Limb (tissue), 2 donors: ENCODE measurements around the gene PSRC1.
"Not testable (repeated sequence)": the region's sequence is repeated elsewhere in the genome, so short reads cannot be mapped to it uniquely, and the experiment has no call there.

Experiments
- DNase-seq, 2 donors: peaks; one replicate each; pipeline ENCODE4 v3.0.0-alpha.2; 2016; ENCODE audit errors: extremely low spot score in 2 of 2

The PSRC1 gene

GRCh38 chr1:109296782-109297181 lies 13.8 kb upstream of the PSRC1 start:
- no peak for DNase-seq

DNA sequence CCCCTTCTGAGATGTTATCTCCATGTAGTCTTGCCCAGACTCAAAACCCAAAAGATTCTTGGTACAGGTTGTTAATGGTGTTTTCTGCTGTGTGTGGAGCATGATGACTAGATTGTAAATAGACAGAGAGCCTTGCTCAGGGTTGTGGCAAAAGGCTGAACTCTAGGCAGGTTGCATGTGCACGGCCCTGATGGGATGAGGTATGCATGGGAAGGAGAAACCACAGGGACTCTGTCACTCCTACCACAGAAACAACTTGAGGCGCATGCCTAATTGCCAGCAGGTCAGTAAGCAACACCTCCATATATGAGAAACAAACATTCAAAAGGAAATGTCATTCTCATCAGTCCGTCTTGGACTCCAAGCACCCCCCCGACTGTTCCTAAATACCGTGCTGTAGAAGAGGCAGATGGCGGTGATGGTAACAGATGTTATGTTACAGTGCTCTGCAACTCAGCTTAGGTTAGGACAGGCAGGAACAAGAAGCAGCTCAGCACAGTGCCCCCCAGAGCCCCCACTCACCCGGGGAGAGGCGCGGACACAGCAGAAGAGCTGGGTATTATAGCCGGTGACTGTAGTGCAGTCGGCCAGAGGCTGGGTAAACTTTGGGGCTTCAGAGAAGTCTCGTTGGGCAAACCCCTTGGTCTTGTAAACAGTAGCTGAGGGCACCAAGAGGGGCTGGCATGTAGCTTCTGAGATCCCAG lies 12.9 kb upstream of the PSRC1 start:
- DNase-seq, result no peak

DNA sequence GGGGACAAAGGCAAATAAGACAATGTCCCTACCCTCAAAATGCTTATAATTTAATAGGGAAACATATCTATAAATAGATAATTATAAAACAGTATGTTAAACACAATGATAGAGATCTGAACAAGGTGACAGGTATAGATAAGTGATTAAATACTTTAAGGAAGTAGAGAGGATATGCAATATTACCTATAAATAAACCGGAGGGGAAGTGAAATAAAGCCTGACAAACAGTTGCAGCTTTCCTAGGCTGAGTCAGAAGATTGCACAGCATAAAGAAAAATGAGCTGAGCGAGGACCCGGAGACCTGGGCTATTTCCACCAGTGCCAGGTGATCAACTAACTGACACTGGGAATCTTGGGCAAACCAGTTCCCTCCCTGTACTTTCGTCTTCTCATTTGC lies 11.5 kb upstream of the PSRC1 start:
- no peak for DNase-seq

- DNase-seq, result no peak
Observed at GRCh38 chr1:109293026-109293425, 10.1 kb upstream of the PSRC1 start.

DNA sequence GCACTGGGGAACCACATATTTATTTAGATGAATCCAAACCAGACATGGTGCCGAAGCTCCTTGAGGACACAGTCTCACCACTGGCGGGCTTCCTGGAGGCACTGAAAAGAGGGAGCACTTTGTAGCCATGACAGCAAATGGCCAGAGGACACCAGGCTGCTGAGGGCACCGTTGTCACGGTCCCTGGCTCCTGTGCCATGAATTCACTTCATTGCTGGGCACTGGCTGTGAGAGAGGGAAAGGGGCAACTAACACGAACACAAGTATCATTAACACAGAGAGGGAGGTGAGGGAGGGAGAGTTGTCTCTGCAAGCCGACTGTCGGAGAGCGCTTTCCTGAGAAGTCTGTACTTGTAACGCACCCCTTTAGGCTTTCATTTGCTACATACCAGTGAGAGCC lies 9.4 kb upstream of the PSRC1 start:
- no peak for DNase-seq

DNA sequence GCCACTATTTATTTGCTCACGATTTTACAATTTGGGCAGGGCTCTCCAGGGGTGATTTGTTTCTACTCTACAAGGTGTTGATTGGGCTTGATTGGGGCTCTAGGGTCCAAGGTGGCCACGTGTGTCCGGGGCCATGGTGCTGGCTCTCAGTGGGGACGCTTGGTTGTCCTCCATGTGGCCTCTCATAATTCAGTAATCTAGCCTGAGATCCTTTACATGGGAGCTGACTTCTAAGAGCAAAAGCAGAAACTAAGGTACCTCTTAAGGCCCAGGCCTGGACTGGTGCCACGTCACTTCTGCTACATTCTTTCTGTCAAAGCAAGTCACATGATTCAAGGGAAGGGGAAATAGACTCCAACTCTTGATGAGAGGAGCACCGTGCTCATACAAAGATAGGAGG lies 8.1 kb upstream of the PSRC1 start:
- no peak for DNase-seq

- DNase-seq, result no peak
Observed at GRCh38 chr1:109290137-109290536, 7.2 kb upstream of the PSRC1 start.

- not testable (repeated sequence) for DNase-seq
Observed at GRCh38 chr1:109286762-109287161, 3.8 kb upstream of the PSRC1 start.

DNA sequence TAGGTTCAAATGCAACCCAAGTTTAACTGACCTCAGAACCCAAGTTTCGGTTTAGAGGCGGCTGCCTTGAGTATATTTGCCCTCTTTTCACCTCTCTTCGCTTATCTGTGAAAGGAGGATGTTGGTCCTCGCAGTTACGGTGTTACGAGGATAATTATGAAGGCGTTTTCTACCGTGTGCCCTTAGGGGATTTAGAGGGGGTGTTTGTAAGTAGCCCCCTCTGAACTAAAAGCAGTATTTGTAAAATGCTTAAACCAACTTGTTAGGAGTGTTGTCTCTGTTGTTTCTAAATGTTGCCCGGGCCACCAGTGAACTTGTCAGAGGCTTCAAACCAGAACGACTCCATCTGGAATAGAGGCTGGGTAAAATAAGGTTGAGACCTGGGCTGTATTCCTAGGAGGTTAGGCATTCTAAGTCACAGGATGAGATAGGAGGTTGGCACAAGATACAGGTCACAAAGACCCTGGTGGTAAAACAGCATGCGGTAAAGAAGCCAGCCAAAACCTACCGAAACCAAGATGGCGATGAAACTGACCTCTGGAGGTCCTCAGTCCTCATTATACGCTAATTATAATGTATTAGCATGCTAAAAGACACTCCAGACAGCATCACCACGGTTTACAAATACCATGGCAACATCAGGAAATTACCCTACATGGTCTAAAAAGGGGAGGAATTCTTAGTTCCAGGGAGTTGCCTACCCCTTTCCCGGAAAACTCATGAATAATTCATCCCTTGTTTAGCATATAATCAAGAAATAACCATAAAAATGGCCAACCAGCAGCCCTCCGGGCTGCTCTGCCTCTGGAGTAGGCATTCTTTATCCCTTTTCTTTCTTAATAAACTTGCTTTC lies 1.0 kb upstream of the PSRC1 start:
- DNase-seq, result no peak

DNA sequence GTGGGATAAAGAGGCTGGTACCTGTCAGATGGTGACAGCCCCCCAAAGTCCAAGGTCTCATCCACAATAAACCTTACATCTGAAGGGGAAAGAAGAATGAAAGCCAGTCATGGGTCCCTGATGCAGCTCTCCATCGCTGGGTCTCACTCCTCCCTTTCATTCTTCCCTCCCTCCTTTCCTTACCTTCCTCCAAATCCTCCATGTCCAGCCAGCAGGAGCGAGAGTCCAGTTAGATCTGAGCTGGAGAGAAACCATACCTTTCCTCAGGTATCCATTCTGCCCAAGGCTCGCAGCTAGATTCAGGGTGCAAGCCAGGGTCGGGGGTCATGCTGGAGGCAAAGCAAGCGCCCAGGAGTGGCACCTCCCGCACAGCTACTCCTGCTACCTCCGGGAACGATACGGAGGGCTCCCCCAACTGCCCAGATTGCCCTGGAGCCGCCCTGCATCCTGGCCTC lies 421 bp downstream of the PSRC1 start:
- DNase-seq, result no peak

- no peak for DNase-seq
Observed at GRCh38 chr1:109281680-109282496, 1.1 kb downstream of the PSRC1 start.

DNA sequence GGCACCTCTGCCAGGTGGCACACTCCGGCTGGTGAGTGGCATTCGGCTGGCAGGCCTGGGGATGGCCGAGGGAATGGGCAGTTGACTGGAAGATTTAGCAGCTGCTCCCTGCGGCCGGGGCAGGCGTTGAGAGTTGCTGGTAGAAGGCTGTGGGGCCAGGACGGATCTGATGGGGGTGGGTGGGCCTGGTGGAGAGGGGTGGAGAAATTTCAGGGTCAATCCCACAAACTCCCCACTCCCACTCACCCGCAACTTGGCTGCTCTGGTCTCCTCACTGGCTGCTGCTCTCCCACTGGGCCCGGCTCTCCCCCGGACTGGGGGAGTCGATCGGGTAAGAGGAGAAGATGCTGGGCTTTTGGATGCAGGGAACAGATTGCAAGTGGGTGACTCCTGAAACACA lies 2.1 kb downstream of the PSRC1 start:
- DNase-seq, result no peak

GRCh38 chr1:109279615-109280278 lies 3.2 kb downstream of the PSRC1 start:
- DNase-seq, result no peak

- DNase-seq, result peak in 1 of 2 donors; percentile 81
Observed at GRCh38 chr1:109277434-109278204, 5.3 kb downstream of the PSRC1 start.

DNA sequence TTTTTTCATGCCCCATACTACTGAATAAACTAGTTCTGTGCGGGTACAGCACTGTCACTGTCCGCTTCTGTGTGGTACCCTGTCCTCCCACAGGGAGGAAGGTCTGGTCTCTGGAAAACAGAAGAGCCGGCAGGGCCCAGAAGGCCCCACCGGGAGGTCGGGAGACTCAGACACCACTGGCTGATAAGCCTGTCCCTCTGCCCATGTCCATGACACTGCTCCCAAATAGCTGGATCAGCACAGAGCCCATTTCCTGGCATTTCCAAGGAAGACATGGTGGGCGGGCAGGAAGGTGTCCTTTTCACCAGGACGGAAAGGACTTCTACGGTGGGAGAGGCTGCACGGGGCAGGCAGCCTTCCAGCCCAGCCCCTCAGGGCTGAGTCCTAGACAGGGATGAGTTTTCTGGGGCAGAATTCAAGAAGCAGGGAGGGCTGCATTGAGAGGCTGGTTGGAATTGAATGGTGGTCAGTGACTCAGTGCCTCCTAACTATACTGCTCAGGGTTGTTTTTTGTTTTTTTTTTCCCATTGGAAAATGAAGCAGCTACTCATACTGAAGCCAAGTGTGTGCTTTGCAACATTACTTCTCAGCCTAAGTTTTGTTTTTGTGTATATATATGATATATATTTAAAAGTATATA lies 7.1 kb downstream of the PSRC1 start:
- peak in 1 of 2 donors; percentile 24 for DNase-seq

DNA sequence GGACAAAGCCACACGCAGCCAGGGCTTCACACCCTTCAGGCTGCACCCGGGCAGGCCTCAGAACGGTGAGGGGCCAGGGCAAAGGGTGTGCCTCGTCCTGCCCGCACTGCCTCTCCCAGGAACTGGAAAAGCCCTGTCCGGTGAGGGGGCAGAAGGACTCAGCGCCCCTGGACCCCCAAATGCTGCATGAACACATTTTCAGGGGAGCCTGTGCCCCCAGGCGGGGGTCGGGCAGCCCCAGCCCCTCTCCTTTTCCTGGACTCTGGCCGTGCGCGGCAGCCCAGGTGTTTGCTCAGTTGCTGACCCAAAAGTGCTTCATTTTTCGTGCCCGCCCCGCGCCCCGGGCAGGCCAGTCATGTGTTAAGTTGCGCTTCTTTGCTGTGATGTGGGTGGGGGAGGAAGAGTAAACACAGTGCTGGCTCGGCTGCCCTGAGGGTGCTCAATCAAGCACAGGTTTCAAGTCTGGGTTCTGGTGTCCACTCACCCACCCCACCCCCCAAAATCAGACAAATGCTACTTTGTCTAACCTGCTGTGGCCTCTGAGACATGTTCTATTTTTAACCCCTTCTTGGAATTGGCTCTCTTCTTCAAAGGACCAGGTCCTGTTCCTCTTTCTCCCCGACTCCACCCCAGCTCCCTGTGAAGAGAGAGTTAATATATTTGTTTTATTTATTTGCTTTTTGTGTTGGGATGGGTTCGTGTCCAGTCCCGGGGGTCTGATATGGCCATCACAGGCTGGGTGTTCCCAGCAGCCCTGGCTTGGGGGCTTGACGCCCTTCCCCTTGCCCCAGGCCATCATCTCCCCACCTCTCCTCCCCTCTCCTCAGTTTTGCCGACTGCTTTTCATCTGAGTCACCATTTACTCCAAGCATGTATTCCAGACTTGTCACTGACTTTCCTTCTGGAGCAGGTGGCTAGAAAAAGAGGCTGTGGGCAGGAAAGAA lies 8.1 kb downstream of the PSRC1 start:
- DNase-seq, result peak in 1 of 2 donors; percentile 44

DNA sequence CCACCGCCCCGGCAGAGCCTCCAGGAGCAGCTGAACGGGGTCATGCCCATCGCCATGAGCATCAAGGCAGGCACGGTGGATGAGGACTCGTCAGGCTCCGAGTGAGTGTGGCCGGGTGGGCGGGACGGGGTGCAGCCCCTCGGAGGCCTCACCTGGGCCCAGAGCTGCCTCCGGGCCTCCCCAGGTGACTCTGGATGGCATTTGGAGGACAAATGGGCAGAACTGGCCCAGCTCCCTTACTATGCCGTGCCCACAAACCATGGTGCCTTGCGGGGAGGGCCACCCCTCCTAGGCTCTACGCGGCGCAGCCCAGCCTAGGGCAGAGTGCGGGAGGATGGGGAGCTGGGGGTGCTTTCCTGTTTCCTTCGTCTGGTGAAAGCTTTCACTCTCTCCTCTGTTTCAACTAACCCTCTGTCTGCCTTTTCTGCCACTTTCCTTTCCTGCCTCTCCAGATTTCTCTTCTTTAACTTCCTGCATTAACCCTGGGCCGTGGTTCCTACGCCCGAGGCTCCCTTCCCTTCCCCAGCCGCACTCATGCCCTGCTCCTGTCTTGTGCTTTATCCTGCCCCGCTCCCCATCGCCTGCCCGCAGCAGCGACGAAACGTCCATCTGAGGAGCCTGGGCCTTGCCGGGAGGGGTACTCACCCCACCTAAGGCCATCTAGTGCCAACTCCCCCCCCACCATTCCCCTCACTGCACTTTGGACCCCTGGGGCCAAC lies 9.2 kb downstream of the PSRC1 start:
- DNase-seq, result peak in 1 of 2 donors; percentile 30

DNA sequence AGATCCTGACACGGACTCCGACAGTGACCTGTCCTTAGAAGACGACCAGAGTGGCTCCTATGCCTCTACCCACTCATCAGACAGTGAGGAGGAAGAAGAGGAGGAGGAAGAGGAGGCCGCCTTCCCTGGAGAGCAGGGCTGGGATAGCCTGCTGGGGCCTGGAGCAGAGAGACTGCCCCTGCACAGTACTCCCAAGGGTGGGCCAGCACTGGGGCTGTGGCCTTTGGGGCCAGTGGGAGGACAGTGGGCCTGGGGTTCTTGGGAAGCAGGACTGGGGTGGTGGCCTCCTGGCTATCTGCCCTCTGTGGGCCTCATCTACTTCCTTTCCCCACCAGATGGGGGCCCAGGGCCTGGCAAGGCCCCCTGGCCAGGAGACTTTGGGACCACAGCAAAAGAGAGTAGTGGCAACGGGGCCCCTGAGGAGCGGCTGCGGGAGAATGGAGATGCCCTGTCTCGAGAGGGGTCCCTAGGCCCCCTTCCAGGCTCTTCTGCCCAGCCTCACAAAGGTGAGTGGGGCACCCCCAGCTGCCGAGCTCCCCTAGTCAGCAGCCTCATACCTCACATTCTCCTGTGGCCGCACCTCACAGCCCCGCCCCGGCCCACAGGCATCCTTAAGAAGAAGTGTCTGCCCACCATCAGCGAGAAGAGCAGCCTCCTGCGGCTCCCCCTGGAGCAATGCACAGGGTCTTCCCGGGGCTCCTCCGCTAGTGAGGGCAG lies 10.0 kb downstream of the PSRC1 start:
- DNase-seq, result peak in 1 of 2 donors; percentile 31
